Mesothelial cell of epicardium (in vitro differentiated cells): ENCODE results near the gene C13orf42. TPM values are rescaled to one million over a fixed set of nuclear protein-coding genes. Genes with fewer than 3 reads are reported as not detected.
"Not testable (repeated sequence)": the region's sequence is repeated elsewhere in the genome, so short reads cannot be mapped to it uniquely, and the experiment has no call there.

Source experiments
- DNase-seq, 2 experiments: peaks; one replicate each; pipeline ENCODE4 v3.0.0; 2021; ENCODE audit warnings: low spot score in 2 of 2; ENCODE audit not compliant: unreplicated experiment in 2 of 2
- H3K27ac Mint-ChIP-seq: 2 replicates; pipeline ENCODE4 v1.8.0; 2021; ENCODE audit warnings: mixed read lengths
- H3K27me3 Mint-ChIP-seq: 2 replicates; pipeline ENCODE4 v1.8.0; 2021; ENCODE audit warnings: low read depth, mixed read lengths
- H3K36me3 Mint-ChIP-seq: 2 replicates; pipeline ENCODE4 v1.8.0; 2021; ENCODE audit warnings: mixed read lengths
- H3K4me1 Mint-ChIP-seq: 2 replicates; pipeline ENCODE4 v1.8.0; 2021; ENCODE audit warnings: mixed read lengths
- H3K4me3 Mint-ChIP-seq: 2 replicates; pipeline ENCODE4 v1.8.0; 2021; ENCODE audit warnings: mild to moderate bottlenecking, moderate library complexity, mixed read lengths
- H3K9me3 Mint-ChIP-seq: 2 replicates; pipeline ENCODE4 v1.8.0; 2021; ENCODE audit warnings: mixed read lengths
- CTCF ChIP-seq: fragments of 200-600 bp; sonication (generic); IDR thresholded peaks from one replicate; pipeline ENCODE4 v1.5.0; 2021; ENCODE audit warnings: antibody characterized with exemption; ENCODE audit not compliant: unreplicated experiment
- total RNA-seq: library from RNA; stranded (reverse); gene quantifications from 3 replicates; pipeline ENCODE4 v1.2.1, GENCODE V29; 2021

Gene C13orf42
- total RNA-seq, 1 donor from 2014 or later, result not detected

- H3K4me3 Mint-ChIP-seq, result no peak overlapping the region
- DNase-seq, result no peak
- H3K36me3 Mint-ChIP-seq, result no peaks in the 10 kb centered on the region
- no peak for TF ChIP-seq CTCF
- no peak overlapping the region for H3K27ac Mint-ChIP-seq
- H3K27me3 Mint-ChIP-seq, result no peaks in the 10 kb centered on the region
- peaks cover 9% of the 10 kb centered on the region for H3K4me1 Mint-ChIP-seq
- peaks cover 11% of the 10 kb centered on the region for H3K9me3 Mint-ChIP-seq
Measured at GRCh38 chr13:51096131-51096530, 14.9 kb downstream of the C13orf42 start.

GRCh38 chr13:51093574-51093973 lies 17.5 kb downstream of the C13orf42 start:
- DNase-seq, result no peak
- H3K27ac Mint-ChIP-seq, result peak overlapping the region; percentile 33
- no peak overlapping the region for H3K4me3 Mint-ChIP-seq
- H3K9me3 Mint-ChIP-seq, result peaks cover 11% of the 10 kb centered on the region
- no peaks in the 10 kb centered on the region for H3K36me3 Mint-ChIP-seq
- no peak for TF ChIP-seq CTCF
- H3K27me3 Mint-ChIP-seq, result peaks cover 2% of the 10 kb centered on the region
- peaks cover 9% of the 10 kb centered on the region for H3K4me1 Mint-ChIP-seq

- no peaks in the 10 kb centered on the region for H3K36me3 Mint-ChIP-seq
- no peak overlapping the region for H3K4me3 Mint-ChIP-seq
- peaks cover 2% of the 10 kb centered on the region for H3K27me3 Mint-ChIP-seq
- no peak for TF ChIP-seq CTCF
- H3K27ac Mint-ChIP-seq, result no peak overlapping the region
- peaks cover 9% of the 10 kb centered on the region for H3K4me1 Mint-ChIP-seq
- H3K9me3 Mint-ChIP-seq, result peaks cover 11% of the 10 kb centered on the region
- no peak for DNase-seq
Measured at GRCh38 chr13:51091839-51092238, 19.2 kb downstream of the C13orf42 start.

GRCh38 chr13:51083706-51084105 lies 27.4 kb downstream of the C13orf42 start:
- no peak for TF ChIP-seq CTCF
- Mint-ChIP-seq H3K36me3 (no peaks in the 10 kb centered on the region), H3K9me3 (no peaks in the 10 kb centered on the region), H3K4me3 (no peak overlapping the region), H3K4me1 (peaks cover 3% of the 10 kb centered on the region), H3K27ac (no peak overlapping the region), H3K27me3 (no peaks in the 10 kb centered on the region)
- no peak for DNase-seq

GRCh38 chr13:51080478-51081065 lies 30.5 kb downstream of the C13orf42 start:
- not testable (repeated sequence) for H3K4me1 Mint-ChIP-seq, H3K27ac Mint-ChIP-seq, H3K27me3 Mint-ChIP-seq, DNase-seq, H3K4me3 Mint-ChIP-seq, H3K36me3 Mint-ChIP-seq
- peaks cover 12% of the 10 kb centered on the region for H3K9me3 Mint-ChIP-seq

GRCh38 chr13:51071493-51071892 lies 39.6 kb downstream of the C13orf42 start:
- Mint-ChIP-seq H3K27me3 (peaks cover 10% of the 10 kb centered on the region), H3K36me3 (no peaks in the 10 kb centered on the region), H3K9me3 (peaks cover 13% of the 10 kb centered on the region), H3K27ac (no peak overlapping the region), H3K4me3 (no peak overlapping the region), H3K4me1 (peaks cover 8% of the 10 kb centered on the region)
- no peak for DNase-seq
- TF ChIP-seq CTCF, result no peak
